Glomerular visceral epithelial cell (primary cell): ENCODE results near the gene ZBTB20.
"Not testable (repeated sequence)": the region's sequence is repeated elsewhere in the genome, so short reads cannot be mapped to it uniquely, and the experiment has no call there.

Experiments
- DNase-seq: peaks from one replicate; pipeline ENCODE4 v3.0.0-alpha.2; 2016; ENCODE audit errors: extremely low spot score

ZBTB20 gene

GRCh38 chr3:114716126-114716525 lies 431.0 kb downstream of the ZBTB20 start:
- no peak for DNase-seq

- no peak for DNase-seq
Observed at GRCh38 chr3:114714957-114715460, 432.1 kb downstream of the ZBTB20 start.

- DNase-seq = no peak
Observed at GRCh38 chr3:114714237-114714636, 432.9 kb downstream of the ZBTB20 start.

GRCh38 chr3:114712728-114713492 lies 434.2 kb downstream of the ZBTB20 start:
- no peak for DNase-seq

- peak; percentile 56 for DNase-seq
Observed at GRCh38 chr3:114711321-114711886, 435.7 kb downstream of the ZBTB20 start.

GRCh38 chr3:114709102-114709501 lies 438.0 kb downstream of the ZBTB20 start:
- DNase-seq = peak; percentile 11

GRCh38 chr3:114707252-114707860 lies 439.7 kb downstream of the ZBTB20 start:
- DNase-seq = no peak

- DNase-seq = peak; percentile 74
Observed at GRCh38 chr3:114706591-114707232, 440.4 kb downstream of the ZBTB20 start.

GRCh38 chr3:114700637-114701234 lies 446.4 kb downstream of the ZBTB20 start:
- DNase-seq = no peak

- DNase-seq = no peak
Observed at GRCh38 chr3:114698146-114699105, 448.7 kb downstream of the ZBTB20 start.

- DNase-seq = no peak
Observed at GRCh38 chr3:114697401-114697800, 449.7 kb downstream of the ZBTB20 start.

GRCh38 chr3:114694251-114694650 lies 452.8 kb downstream of the ZBTB20 start:
- no peak for DNase-seq

- no peak for DNase-seq
Observed at GRCh38 chr3:114691871-114692270, 455.2 kb downstream of the ZBTB20 start.

GRCh38 chr3:114690911-114691310 lies 456.2 kb downstream of the ZBTB20 start:
- DNase-seq = no peak

- no peak for DNase-seq
Observed at GRCh38 chr3:114687151-114687550, 459.9 kb downstream of the ZBTB20 start.

- DNase-seq = no peak
Observed at GRCh38 chr3:114686621-114687020, 460.5 kb downstream of the ZBTB20 start.

- no peak for DNase-seq
Observed at GRCh38 chr3:114685161-114685560, 461.9 kb downstream of the ZBTB20 start.

GRCh38 chr3:114680299-114680698 lies 466.8 kb downstream of the ZBTB20 start:
- DNase-seq = no peak

- not testable (repeated sequence) for DNase-seq
Observed at GRCh38 chr3:114679773-114680172, 467.3 kb downstream of the ZBTB20 start.

GRCh38 chr3:114675104-114675503 lies 472.0 kb downstream of the ZBTB20 start:
- DNase-seq = no peak

GRCh38 chr3:114674036-114674435 lies 473.1 kb downstream of the ZBTB20 start:
- DNase-seq = no peak
